Osteoblast (primary cell): ENCODE measurements around the gene MASP1. TPM values are rescaled to one million over a fixed set of nuclear protein-coding genes. Genes with fewer than 3 reads are reported as not detected.

Source experiments
- DNase-seq: peaks from one replicate; pipeline ENCODE4 v3.0.0; 2011; ENCODE audit warnings: low spot score, mixed read lengths; ENCODE audit not compliant: insufficient read length; ENCODE audit errors: missing footprints
- H2AFZ ChIP-seq: 2 replicates; pipeline ENCODE4 v1.6.0; 2011; ENCODE audit warnings: mild to moderate bottlenecking, low read length
- H3K27ac ChIP-seq: 2 replicates; pipeline ENCODE4 v1.5.1; 2011; ENCODE audit warnings: mild to moderate bottlenecking, low read depth, low read length, moderate library complexity
- H3K27me3 ChIP-seq: 2 replicates; pipeline ENCODE4 v1.6.0; 2012; ENCODE audit warnings: mild to moderate bottlenecking, control low read depth, inconsistent platforms, low read length, moderate library complexity; ENCODE audit not compliant: insufficient read depth
- H3K36me3 ChIP-seq: 2 replicates; pipeline ENCODE4 v1.5.1; 2011; ENCODE audit warnings: mild to moderate bottlenecking, low read length, control low read depth, moderate library complexity; ENCODE audit not compliant: insufficient read depth
- H3K4me1 ChIP-seq: 2 replicates; pipeline ENCODE4 v1.5.1; 2011; ENCODE audit warnings: mild to moderate bottlenecking, low read length, control low read depth, moderate library complexity; ENCODE audit not compliant: insufficient read depth
- H3K4me2 ChIP-seq: 2 replicates; pipeline ENCODE4 v1.6.0; 2011; ENCODE audit warnings: mild to moderate bottlenecking, low read length; ENCODE audit not compliant: insufficient read depth
- H3K4me3 ChIP-seq: fragments of 200-600 bp; sonication (generic); 3 replicates; pipeline ENCODE4 v1.5.1; 2012; ENCODE audit warnings: mild to moderate bottlenecking, low read length, inconsistent platforms; ENCODE audit not compliant: insufficient read depth
- H3K79me2 ChIP-seq: 2 replicates; pipeline ENCODE4 v1.6.0; 2012; ENCODE audit warnings: mild to moderate bottlenecking, low read length, control low read depth, inconsistent platforms; ENCODE audit not compliant: insufficient read depth
- H3K9me3 ChIP-seq: 2 replicates; pipeline ENCODE4 v1.5.1; 2011; ENCODE audit warnings: low read depth, low read length, control low read depth
- H4K20me1 ChIP-seq: 2 replicates; pipeline ENCODE4 v1.6.0; 2012; ENCODE audit warnings: mild to moderate bottlenecking, low read length, control low read depth; ENCODE audit not compliant: insufficient read depth
- total RNA-seq: library from RNA; depleted of rRNA; stranded (reverse); fragments of >200 nt; gene quantifications from 2 replicates; pipeline ENCODE4 v1.2.3, GENCODE V29; 2012
- TF ChIP-seq, protein P1 (sequence below): IDR thresholded peaks from 2 replicates; pipeline ENCODE4 v1.5.1; 2011; ENCODE audit warnings: mild to moderate bottlenecking, low read depth, low read length, moderate library complexity; ENCODE audit errors: extremely low read depth

Gene MASP1
- total RNA-seq, 1 donor = 1.4 TPM

DNA sequence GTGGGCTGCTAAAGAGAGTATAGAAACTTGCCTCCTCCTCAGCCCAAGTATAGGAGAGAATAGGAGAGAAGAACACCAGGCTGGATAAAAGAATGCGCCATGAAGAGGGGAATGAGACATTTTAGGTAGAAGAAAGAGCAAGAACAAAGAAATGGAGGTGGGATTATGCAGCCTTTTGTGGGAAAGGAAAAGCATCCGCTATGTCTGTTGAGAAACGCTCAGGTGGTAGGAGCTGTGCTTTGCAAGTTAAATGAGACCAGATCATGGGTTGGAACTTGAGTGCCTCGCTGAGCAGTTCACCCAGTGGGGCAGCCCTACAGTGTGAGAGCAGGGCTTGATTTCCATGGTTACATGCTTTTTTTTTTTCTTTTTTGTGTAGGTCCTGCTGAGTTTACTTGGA lies 105.8 kb downstream of the MASP1 start:
- no peak overlapping the region for H3K4me3 ChIP-seq
- H3K4me1 ChIP-seq = peaks cover 23% of the 10 kb centered on the region
- TF ChIP-seq, protein P1, sequence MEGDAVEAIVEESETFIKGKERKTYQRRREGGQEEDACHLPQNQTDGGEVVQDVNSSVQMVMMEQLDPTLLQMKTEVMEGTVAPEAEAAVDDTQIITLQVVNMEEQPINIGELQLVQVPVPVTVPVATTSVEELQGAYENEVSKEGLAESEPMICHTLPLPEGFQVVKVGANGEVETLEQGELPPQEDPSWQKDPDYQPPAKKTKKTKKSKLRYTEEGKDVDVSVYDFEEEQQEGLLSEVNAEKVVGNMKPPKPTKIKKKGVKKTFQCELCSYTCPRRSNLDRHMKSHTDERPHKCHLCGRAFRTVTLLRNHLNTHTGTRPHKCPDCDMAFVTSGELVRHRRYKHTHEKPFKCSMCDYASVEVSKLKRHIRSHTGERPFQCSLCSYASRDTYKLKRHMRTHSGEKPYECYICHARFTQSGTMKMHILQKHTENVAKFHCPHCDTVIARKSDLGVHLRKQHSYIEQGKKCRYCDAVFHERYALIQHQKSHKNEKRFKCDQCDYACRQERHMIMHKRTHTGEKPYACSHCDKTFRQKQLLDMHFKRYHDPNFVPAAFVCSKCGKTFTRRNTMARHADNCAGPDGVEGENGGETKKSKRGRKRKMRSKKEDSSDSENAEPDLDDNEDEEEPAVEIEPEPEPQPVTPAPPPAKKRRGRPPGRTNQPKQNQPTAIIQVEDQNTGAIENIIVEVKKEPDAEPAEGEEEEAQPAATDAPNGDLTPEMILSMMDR = no peak
- H3K9me3 ChIP-seq = no peaks in the 10 kb centered on the region
- no peak overlapping the region for H3K4me2 ChIP-seq
- DNase-seq = no peak
- no peak overlapping the region for H3K27ac ChIP-seq
- H2AFZ ChIP-seq = no peak overlapping the region
- no peaks in the 10 kb centered on the region for H3K27me3 ChIP-seq
- H3K79me2 ChIP-seq = no peaks in the 10 kb centered on the region
- H3K36me3 ChIP-seq = no peaks in the 10 kb centered on the region
- no peaks in the 10 kb centered on the region for H4K20me1 ChIP-seq

Other genes with a start within 250 kb of the MASP1 start
- 7.6 and 9.1 TPM in 2 replicates for gene RPL39L, start 152.2 kb downstream of the MASP1 start, total RNA-seq
- gene RTP1, start 94.3 kb downstream of the MASP1 start, total RNA-seq = not detected in 2 replicates
- gene RTP4, start 76.6 kb upstream of the MASP1 start, total RNA-seq = 2.7 and 4.0 TPM in 2 replicates